Psoas muscle (tissue), 8 donors: ENCODE data around the gene NXPE4. TPM values are rescaled to one million over a fixed set of nuclear protein-coding genes. Genes with fewer than 3 reads are reported as not detected.
"Not testable (repeated sequence)": the region's sequence is repeated elsewhere in the genome, so short reads cannot be mapped to it uniquely, and the experiment has no call there.

Source experiments
- ATAC-seq, 4 donors: fragments of 200-7000 bp; cut with Tn5 transposase; one replicate each; pipeline ENCODE4 v1.9.1; 2020; ENCODE audit warnings: moderate library complexity in 3 of 4, mild to moderate bottlenecking in 2 of 4
- DNase-seq, 2 donors: peaks; one replicate each; pipeline ENCODE4 v3.0.0-alpha.2; 2020
- H3K27ac ChIP-seq: fragments of 200-600 bp; one replicate; pipeline ENCODE4 v1.8.0; 2022
- H3K27me3 ChIP-seq, 3 donors: fragments of 200-600 bp in 1 of 3; one replicate each; pipeline versions ENCODE4 v1.6.1 to v1.8.0; 2013 to 2022; ENCODE audit warnings: low read length in 2 of 3, mild to moderate bottlenecking in 2 of 3, moderate library complexity in 1 of 3; ENCODE audit not compliant: insufficient read depth in 3 of 3
- H3K36me3 ChIP-seq, 2 donors: fragments of 200-600 bp in 1 of 2; one replicate each; pipeline versions ENCODE4 v1.6.1 to v1.8.0; 2013 to 2022; ENCODE audit warnings: low read depth in 1 of 2, mild to moderate bottlenecking in 1 of 2, moderate library complexity in 1 of 2; ENCODE audit not compliant: insufficient read depth in 1 of 2
- H3K4me1 ChIP-seq: fragments of 200-600 bp; one replicate; pipeline ENCODE4 v1.8.0; 2022
- H3K4me3 ChIP-seq: fragments of 200-600 bp; one replicate; pipeline ENCODE4 v1.8.0; 2022; ENCODE audit warnings: mild to moderate bottlenecking
- H3K9me3 ChIP-seq: fragments of 200-600 bp; one replicate; pipeline ENCODE4 v1.8.0; 2022
- CTCF ChIP-seq: fragments of 200-600 bp; IDR thresholded peaks from one replicate; pipeline ENCODE4 v1.8.0; 2022; ENCODE audit warnings: antibody characterized with exemption
- WGBS, 3 donors: extraction: QIAGEN DNeasy Blood & Tissue Kit; methylation state at CpG; one replicate each; pipeline versions ENCODE4 v1.1.6 to v1.1.7; 2013; 5-methylcytosine and 5-hydroxymethylcytosine counted together
- intact Hi-C, 2 donors: fragments of 100-400 bp; cut with DNase I; formaldehyde crosslinking; loops; one replicate each; pipeline versions ENCODE4 v1.11.0 to v1.14.2; 2022
- long read RNA-seq, 2 donors: library from polyadenylated mRNA; unstranded; transcript quantifications; one replicate each; pipeline ENCODE4 v2.0.0, GENCODE V29; 2021
- polyA plus RNA-seq, 3 donors: library from polyadenylated mRNA; stranded (reverse); fragments of 200-250 nt; gene quantifications; one replicate each; pipeline ENCODE4 v1.2.3, GENCODE V29; 2013
- total RNA-seq, 4 donors: library from RNA; stranded (reverse); fragmentation: NEBNext Ultra II Directional in 2 of 4; extraction: Animal tissue kit (Norgen Biotek cat#: 25700) in 2 of 4; gene quantifications; one replicate each; pipeline versions ENCODE4 v1.2.1 to v1.2.4, GENCODE V29; 2021 to 2023
- donor health status: healthy with polysubstance abuse.
- donor health status: DM: no; HTN: no; CAD: no; lungs with moderate emphysema.
- donor health status: Bipolar disorder and iron deficiency.
- donor health status: healthy.
- donor health status: DM: yes; HTN: yes; CAD: no.
- donor health status: DM: no; HTN: no; CAD: no.
- donor health status: DM: no; HTN: no; CAD: no.
- donor health status: DM: yes; HTN: yes; CAD: no.

Gene NXPE4
- total RNA-seq (not detected), polyA plus RNA-seq (not detected)
- long read RNA-seq, donor 1 = 0 reads
- long read RNA-seq, donor 2 = 0 reads

GRCh38 chr11:114595571-114595970 is at the start of gene NXPE4:
NXPE4 (minus strand) TSS chr11:114595786; CDS start chr11:114594759, 1,027 bp downstream.
- TF ChIP-seq CTCF = no peak
- WGBS, 3 donors = 66 to 76% (median 72%) methylated on average over 2 of the region's 2 CpGs
- no peaks in the 10 kb centered on the region for H3K4me1 ChIP-seq
- H3K9me3 ChIP-seq = no peaks in the 10 kb centered on the region
- ATAC-seq (no peak), DNase-seq (no peak)
- intact Hi-C loops = no loop called here
- no peaks in the 10 kb centered on the region for H3K36me3 ChIP-seq
- H3K27ac ChIP-seq = no peak within 1 kb of the TSS
- H3K4me3 ChIP-seq = no peak within 1 kb of the TSS
- no peaks in the 10 kb centered on the region for H3K27me3 ChIP-seq

- H3K4me1 ChIP-seq, H3K36me3 ChIP-seq, H3K27ac ChIP-seq, ATAC-seq, DNase-seq, H3K9me3 ChIP-seq, H3K4me3 ChIP-seq, intact Hi-C loops, H3K27me3 ChIP-seq: not testable (repeated sequence)
- 95 to 97% (median 95%) methylated on average over 6 of the region's 6 CpGs for WGBS, 3 donors
Observed at GRCh38 chr11:114639440-114639839, 43.9 kb upstream of the NXPE4 start.

- H3K27me3 ChIP-seq, DNase-seq, H3K4me3 ChIP-seq, H3K4me1 ChIP-seq, H3K9me3 ChIP-seq, ATAC-seq, H3K36me3 ChIP-seq, intact Hi-C loops, H3K27ac ChIP-seq: not testable (repeated sequence)
- WGBS, 3 donors = 94% methylated on average over 13 of the region's 13 CpGs
Observed at GRCh38 chr11:114631445-114631965, 35.9 kb upstream of the NXPE4 start.

DNA sequence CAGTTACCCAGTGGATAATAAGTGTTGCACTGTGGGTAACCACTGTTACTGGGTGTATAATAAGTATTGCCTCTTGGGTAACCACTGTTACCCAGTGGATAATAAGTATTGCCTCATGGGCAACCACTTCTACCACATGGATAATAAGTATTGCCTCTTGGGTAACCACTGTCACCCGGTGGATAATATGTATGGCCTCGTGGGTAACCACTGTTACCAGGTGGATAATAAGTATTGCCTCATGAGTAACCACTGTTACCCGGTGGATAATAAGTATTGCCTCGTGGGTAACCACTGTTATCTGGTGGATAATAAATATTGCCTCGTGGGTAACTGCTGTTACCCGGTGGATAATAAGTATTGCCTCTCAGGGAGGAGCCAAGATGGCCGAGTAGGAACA is 29.7 kb upstream of the NXPE4 start:
- no peaks in the 10 kb centered on the region for H3K36me3 ChIP-seq
- H3K27me3 ChIP-seq = no peaks in the 10 kb centered on the region
- intact Hi-C loops = no loop called here
- H3K9me3 ChIP-seq = peaks cover 7% of the 10 kb centered on the region
- ATAC-seq = no peak
- H3K27ac ChIP-seq = no peak overlapping the region
- H3K4me3 ChIP-seq = no peak overlapping the region
- WGBS, 3 donors = 88 to 95% (median 91%) methylated on average over 7 of the region's 7 CpGs
- TF ChIP-seq CTCF = no peak
- H3K4me1 ChIP-seq = no peaks in the 10 kb centered on the region
- no peak for DNase-seq

DNA sequence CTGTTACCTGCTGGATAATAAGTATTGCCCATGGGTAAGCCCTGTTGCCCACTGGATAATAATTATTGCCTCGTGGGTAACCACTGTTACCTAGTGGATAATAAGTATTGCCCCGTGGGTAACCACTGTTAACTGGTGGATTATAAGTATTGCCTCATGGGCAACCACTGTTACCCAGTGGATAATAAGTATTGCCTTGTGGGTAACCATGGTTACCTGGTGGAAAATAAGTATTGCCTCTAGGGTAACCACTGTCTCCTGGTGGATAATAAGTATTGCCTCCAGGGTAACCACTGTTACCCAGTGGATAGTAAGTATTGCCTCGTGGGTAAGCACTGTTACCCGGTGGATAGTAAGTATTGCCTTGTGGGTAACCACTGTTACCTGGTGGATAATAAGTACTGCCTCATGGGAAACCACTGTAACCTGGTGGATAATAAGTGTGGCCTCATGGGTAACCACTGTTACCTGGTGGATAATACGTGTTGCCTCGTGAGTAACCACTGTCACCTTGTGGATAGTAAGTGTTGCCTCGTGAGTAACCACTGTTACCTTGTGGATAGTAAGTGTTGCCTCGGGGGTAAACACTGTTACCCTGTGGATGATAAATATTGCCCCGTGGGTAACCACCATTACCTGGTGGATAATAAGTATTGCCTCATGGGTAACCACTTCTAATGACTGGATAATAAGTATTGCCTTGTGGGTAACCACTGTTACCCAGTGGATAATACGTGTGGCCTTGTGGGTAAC is 29.0 kb upstream of the NXPE4 start:
- peaks cover 7% of the 10 kb centered on the region for H3K9me3 ChIP-seq
- no peaks in the 10 kb centered on the region for H3K4me1 ChIP-seq
- no peak for ATAC-seq
- intact Hi-C loops = no loop called here
- H3K36me3 ChIP-seq = no peaks in the 10 kb centered on the region
- no peak for TF ChIP-seq CTCF
- no peak for DNase-seq
- 84 to 90% (median 84%) methylated on average over 10 of the region's 10 CpGs for WGBS, 3 donors
- no peak overlapping the region for H3K27ac ChIP-seq
- no peak overlapping the region for H3K4me3 ChIP-seq
- H3K27me3 ChIP-seq = no peaks in the 10 kb centered on the region
